CD4-positive, alpha-beta T cell treated with Interleukin-4 for 4 hours (primary cell): ENCODE results near the gene NT5DC3.

Source experiments
- DNase-seq: peaks from one replicate; pipeline ENCODE4 v3.0.0-alpha.2; 2020

The NT5DC3 gene

GRCh38 chr12:103743788-103744187 lies 97.2 kb downstream of the NT5DC3 start:
- no peak for DNase-seq

- no peak for DNase-seq
Measured at GRCh38 chr12:103742349-103742932, 98.6 kb downstream of the NT5DC3 start.

- DNase-seq: no peak
Measured at GRCh38 chr12:103737881-103738280, 103.2 kb downstream of the NT5DC3 start.

GRCh38 chr12:103736572-103736971 lies 104.5 kb downstream of the NT5DC3 start:
- DNase-seq: no peak

GRCh38 chr12:103735291-103735690 lies 105.7 kb downstream of the NT5DC3 start:
- DNase-seq: no peak

GRCh38 chr12:103734863-103735262 lies 106.2 kb downstream of the NT5DC3 start:
- no peak for DNase-seq

- DNase-seq: no peak
Measured at GRCh38 chr12:103731539-103731938, 109.5 kb downstream of the NT5DC3 start.

- DNase-seq: no peak
Measured at GRCh38 chr12:103729499-103729898, 111.5 kb downstream of the NT5DC3 start.

GRCh38 chr12:103728323-103728722 lies 112.7 kb downstream of the NT5DC3 start:
- DNase-seq: no peak

- no peak for DNase-seq
Measured at GRCh38 chr12:103727638-103728037, 113.4 kb downstream of the NT5DC3 start.

- DNase-seq: no peak
Measured at GRCh38 chr12:103725398-103725797, 115.6 kb downstream of the NT5DC3 start.
